ENCODE measurements around the gene HIVEP1.

DNA sequence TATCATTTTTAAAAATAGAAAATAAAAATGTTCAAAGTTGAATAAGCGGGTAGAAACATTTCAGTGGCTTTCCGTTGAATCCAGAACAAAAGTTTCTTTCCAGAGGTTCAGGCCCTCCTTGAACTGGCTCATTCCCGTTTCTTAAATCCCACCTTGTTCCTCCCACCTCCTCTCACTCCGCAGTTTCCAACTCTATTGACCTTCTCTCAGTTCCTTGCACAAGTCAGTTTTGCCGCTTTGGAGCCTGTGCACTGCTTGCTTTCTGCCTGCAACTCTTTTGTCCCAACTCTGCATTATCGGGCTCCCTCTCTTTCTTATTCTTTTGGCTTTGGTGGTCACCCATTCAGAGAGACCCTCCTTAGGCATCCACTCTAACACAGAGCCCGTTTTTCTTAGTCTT is 178.1 kb downstream of the HIVEP1 start:
- TF ChIP-seq CTCF (conservative IDR thresholded peaks at IDR 0.05), result no peak
- TF ChIP-seq ZFX (IDR thresholded peaks at IDR 0.05), result no peak
